ENCODE results near the gene MCRS1.
"Not testable (repeated sequence)": the region's sequence is repeated elsewhere in the genome, so short reads cannot be mapped to it uniquely, and the experiment has no call there.

GRCh38 chr12:49610785-49611184 is 42.8 kb upstream of the MCRS1 start:
- not testable (repeated sequence) for TF ChIP-seq POLR2A (IDR thresholded peaks at IDR 0.05; ENCODE audit: low read depth); CTCF (IDR thresholded peaks at IDR 0.05)
